ENCODE data around the gene TRIM10.

The TRIM10 gene

GRCh38 chr6:30160785-30161531 is at the start of gene TRIM10:
Gene TRIM10 (minus strand): TSS chr6:30161211. CDS start chr6:30160858, 353 bp downstream.
- Histone ChIP-seq H3K9me3 (ENCODE audit: control insufficient read depth in 2 of 2, low read length in 2 of 2) (no peaks in the 10 kb centered on the region), H3K27ac (ENCODE audit: low read depth in 2 of 2, low read length in 2 of 2) (peak within 1 kb of the TSS in 1 of 2 donors; percentile 92), H3K4me1 (ENCODE audit: control insufficient read depth in 2 of 2, insufficient read depth in 2 of 2, low read length in 2 of 2) (peaks cover 15% of the 10 kb centered on the region in 2 donors), H3K36me3 (ENCODE audit: control insufficient read depth in 2 of 2, insufficient read depth in 2 of 2, low read length in 2 of 2) (no peaks in the 10 kb centered on the region), H3K9ac (ENCODE audit: low read depth in 1 of 2, low read length in 2 of 2) (no peak within 1 kb of the TSS), H3K4me3 (ENCODE audit: low read length in 2 of 2) (no peak within 1 kb of the TSS), H3K27me3 (ENCODE audit: control insufficient read depth in 2 of 2, insufficient read depth in 2 of 2, low read length in 2 of 2) (no peaks in the 10 kb centered on the region)

- H3K9me3 ChIP-seq (ENCODE audit: control insufficient read depth in 2 of 2, low read length in 2 of 2): no peaks in the 10 kb centered on the region
- H3K9ac ChIP-seq (ENCODE audit: low read depth in 1 of 2, low read length in 2 of 2): peak overlapping the region; percentile 4 to 39
- H3K4me3 ChIP-seq (ENCODE audit: low read length in 2 of 2): peak overlapping the region in 1 of 2 donors; percentile 13
- H3K27me3 ChIP-seq (ENCODE audit: control insufficient read depth in 2 of 2, insufficient read depth in 2 of 2, low read length in 2 of 2): no peaks in the 10 kb centered on the region
- H3K4me1 ChIP-seq (ENCODE audit: control insufficient read depth in 2 of 2, insufficient read depth in 2 of 2, low read length in 2 of 2): peaks cover 37 to 43% of the 10 kb centered on the region in 2 donors
- peak overlapping the region; percentile 73 to 78 for H3K27ac ChIP-seq (ENCODE audit: low read depth in 2 of 2, low read length in 2 of 2)
- H3K36me3 ChIP-seq (ENCODE audit: control insufficient read depth in 2 of 2, insufficient read depth in 2 of 2, low read length in 2 of 2): peaks cover 0 to 5% of the 10 kb centered on the region in 2 donors
These were observed 46.7 kb upstream of the TRIM10 start for GRCh38 chr6:30207619-30208295.

- Histone ChIP-seq H3K9ac (ENCODE audit: low read depth in 1 of 2, low read length in 2 of 2) (peak overlapping the region; percentile 4 to 39), H3K4me1 (ENCODE audit: control insufficient read depth in 2 of 2, insufficient read depth in 2 of 2, low read length in 2 of 2) (peaks cover 34 to 44% of the 10 kb centered on the region in 2 donors), H3K9me3 (ENCODE audit: control insufficient read depth in 2 of 2, low read length in 2 of 2) (no peaks in the 10 kb centered on the region), H3K27ac (ENCODE audit: low read depth in 2 of 2, low read length in 2 of 2) (peak overlapping the region; percentile 73 to 78), H3K36me3 (ENCODE audit: control insufficient read depth in 2 of 2, insufficient read depth in 2 of 2, low read length in 2 of 2) (peaks cover 0 to 5% of the 10 kb centered on the region in 2 donors), H3K4me3 (ENCODE audit: low read length in 2 of 2) (peak overlapping the region in 1 of 2 donors; percentile 13), H3K27me3 (ENCODE audit: control insufficient read depth in 2 of 2, insufficient read depth in 2 of 2, low read length in 2 of 2) (no peaks in the 10 kb centered on the region)
These were observed 46.0 kb upstream of the TRIM10 start for GRCh38 chr6:30206799-30207618.

GRCh38 chr6:30206152-30206551 is 45.1 kb upstream of the TRIM10 start:
- Histone ChIP-seq H3K9me3 (ENCODE audit: control insufficient read depth in 2 of 2, low read length in 2 of 2) (no peaks in the 10 kb centered on the region), H3K27me3 (ENCODE audit: control insufficient read depth in 2 of 2, insufficient read depth in 2 of 2, low read length in 2 of 2) (no peaks in the 10 kb centered on the region), H3K4me1 (ENCODE audit: control insufficient read depth in 2 of 2, insufficient read depth in 2 of 2, low read length in 2 of 2) (peaks cover 32 to 42% of the 10 kb centered on the region in 2 donors), H3K27ac (ENCODE audit: low read depth in 2 of 2, low read length in 2 of 2) (peak overlapping the region; percentile 73 to 78), H3K36me3 (ENCODE audit: control insufficient read depth in 2 of 2, insufficient read depth in 2 of 2, low read length in 2 of 2) (peaks cover 2 to 5% of the 10 kb centered on the region in 2 donors), H3K4me3 (ENCODE audit: low read length in 2 of 2) (no peak overlapping the region), H3K9ac (ENCODE audit: low read depth in 1 of 2, low read length in 2 of 2) (no peak overlapping the region)

GRCh38 chr6:30204116-30204515 is 43.1 kb upstream of the TRIM10 start:
- no peaks in the 10 kb centered on the region for H3K27me3 ChIP-seq (ENCODE audit: control insufficient read depth in 2 of 2, insufficient read depth in 2 of 2, low read length in 2 of 2)
- no peak overlapping the region for H3K4me3 ChIP-seq (ENCODE audit: low read length in 2 of 2)
- no peaks in the 10 kb centered on the region for H3K9me3 ChIP-seq (ENCODE audit: control insufficient read depth in 2 of 2, low read length in 2 of 2)
- peaks cover 28 to 40% of the 10 kb centered on the region in 2 donors for H3K4me1 ChIP-seq (ENCODE audit: control insufficient read depth in 2 of 2, insufficient read depth in 2 of 2, low read length in 2 of 2)
- no peak overlapping the region for H3K27ac ChIP-seq (ENCODE audit: low read depth in 2 of 2, low read length in 2 of 2)
- H3K36me3 ChIP-seq (ENCODE audit: control insufficient read depth in 2 of 2, insufficient read depth in 2 of 2, low read length in 2 of 2): peaks cover 16 to 17% of the 10 kb centered on the region in 2 donors
- H3K9ac ChIP-seq (ENCODE audit: low read depth in 1 of 2, low read length in 2 of 2): no peak overlapping the region

GRCh38 chr6:30202366-30202765 is 41.4 kb upstream of the TRIM10 start:
- H3K27me3 ChIP-seq (ENCODE audit: control insufficient read depth in 2 of 2, insufficient read depth in 2 of 2, low read length in 2 of 2): no peaks in the 10 kb centered on the region
- no peaks in the 10 kb centered on the region for H3K9me3 ChIP-seq (ENCODE audit: control insufficient read depth in 2 of 2, low read length in 2 of 2)
- H3K4me1 ChIP-seq (ENCODE audit: control insufficient read depth in 2 of 2, insufficient read depth in 2 of 2, low read length in 2 of 2): peaks cover 17 to 31% of the 10 kb centered on the region in 2 donors
- no peak overlapping the region for H3K9ac ChIP-seq (ENCODE audit: low read depth in 1 of 2, low read length in 2 of 2)
- H3K4me3 ChIP-seq (ENCODE audit: low read length in 2 of 2): no peak overlapping the region
- H3K27ac ChIP-seq (ENCODE audit: low read depth in 2 of 2, low read length in 2 of 2): no peak overlapping the region
- H3K36me3 ChIP-seq (ENCODE audit: control insufficient read depth in 2 of 2, insufficient read depth in 2 of 2, low read length in 2 of 2): peaks cover 32 to 33% of the 10 kb centered on the region in 2 donors

- peaks cover 8 to 19% of the 10 kb centered on the region in 2 donors for H3K4me1 ChIP-seq (ENCODE audit: control insufficient read depth in 2 of 2, insufficient read depth in 2 of 2, low read length in 2 of 2)
- no peak overlapping the region for H3K9ac ChIP-seq (ENCODE audit: low read depth in 1 of 2, low read length in 2 of 2)
- H3K36me3 ChIP-seq (ENCODE audit: control insufficient read depth in 2 of 2, insufficient read depth in 2 of 2, low read length in 2 of 2): peaks cover 46 to 47% of the 10 kb centered on the region in 2 donors
These were observed 39.7 kb upstream of the TRIM10 start for GRCh38 chr6:30200551-30201281.

GRCh38 chr6:30198166-30199084 is 37.4 kb upstream of the TRIM10 start:
- no peak overlapping the region for H3K9ac ChIP-seq (ENCODE audit: low read depth in 1 of 2, low read length in 2 of 2)
- no peak overlapping the region for H3K27ac ChIP-seq (ENCODE audit: low read depth in 2 of 2, low read length in 2 of 2)
- no peaks in the 10 kb centered on the region for H3K27me3 ChIP-seq (ENCODE audit: control insufficient read depth in 2 of 2, insufficient read depth in 2 of 2, low read length in 2 of 2)
- H3K36me3 ChIP-seq (ENCODE audit: control insufficient read depth in 2 of 2, insufficient read depth in 2 of 2, low read length in 2 of 2): peaks cover 51 to 55% of the 10 kb centered on the region in 2 donors
- no peak overlapping the region for H3K4me3 ChIP-seq (ENCODE audit: low read length in 2 of 2)
- H3K4me1 ChIP-seq (ENCODE audit: control insufficient read depth in 2 of 2, insufficient read depth in 2 of 2, low read length in 2 of 2): peaks cover 8 to 13% of the 10 kb centered on the region in 2 donors
- H3K9me3 ChIP-seq (ENCODE audit: control insufficient read depth in 2 of 2, low read length in 2 of 2): no peaks in the 10 kb centered on the region

More at GRCh38 chr6:30200551-30201281, 39.7 kb upstream of the TRIM10 start:
- H3K9me3 ChIP-seq (ENCODE audit: control insufficient read depth in 2 of 2, low read length in 2 of 2): no peaks in the 10 kb centered on the region
- H3K4me3 ChIP-seq (ENCODE audit: low read length in 2 of 2): no peak overlapping the region
- no peak overlapping the region for H3K27ac ChIP-seq (ENCODE audit: low read depth in 2 of 2, low read length in 2 of 2)
- H3K27me3 ChIP-seq (ENCODE audit: control insufficient read depth in 2 of 2, insufficient read depth in 2 of 2, low read length in 2 of 2): no peaks in the 10 kb centered on the region

- H3K27ac ChIP-seq (ENCODE audit: low read depth in 2 of 2, low read length in 2 of 2): no peak overlapping the region
- H3K36me3 ChIP-seq (ENCODE audit: control insufficient read depth in 2 of 2, insufficient read depth in 2 of 2, low read length in 2 of 2): peaks cover 56 to 59% of the 10 kb centered on the region in 2 donors
- H3K9ac ChIP-seq (ENCODE audit: low read depth in 1 of 2, low read length in 2 of 2): no peak overlapping the region
- H3K9me3 ChIP-seq (ENCODE audit: control insufficient read depth in 2 of 2, low read length in 2 of 2): no peaks in the 10 kb centered on the region
- H3K4me1 ChIP-seq (ENCODE audit: control insufficient read depth in 2 of 2, insufficient read depth in 2 of 2, low read length in 2 of 2): peaks cover 2 to 4% of the 10 kb centered on the region in 2 donors
- H3K27me3 ChIP-seq (ENCODE audit: control insufficient read depth in 2 of 2, insufficient read depth in 2 of 2, low read length in 2 of 2): no peaks in the 10 kb centered on the region
- H3K4me3 ChIP-seq (ENCODE audit: low read length in 2 of 2): no peak overlapping the region
These were observed 35.4 kb upstream of the TRIM10 start for GRCh38 chr6:30196376-30196775.

All from mucosa of rectum (tissue), 2 donors.